Sciatic nerve (tissue), 2 donors: Measurements from ENCODE around the gene PRXL2B. TPM values are rescaled to one million over a fixed set of nuclear protein-coding genes. Genes with fewer than 3 reads are reported as not detected.
A peak's percentile ranks its signal among the peaks of the same experiment; 100 is the strongest.

Source experiments
- ATAC-seq: fragments of 200-7000 bp; cut with Tn5 transposase; one replicate; pipeline ENCODE4 v1.9.1; 2020; ENCODE audit warnings: mild to moderate bottlenecking, moderate library complexity
- DNase-seq: peaks from one replicate; pipeline ENCODE4 v3.0.0-alpha.2; 2020; ENCODE audit warnings: low spot score
- intact Hi-C: fragments of 100-400 bp; cut with DNase I; formaldehyde crosslinking; loops from one replicate; pipeline ENCODE4 v1.14.2; 2022
- total RNA-seq: library from RNA; stranded (reverse); fragmentation: NEBNext Ultra II Directional; extraction: Animal tissue kit (Norgen Biotek cat#: 25700); gene quantifications from one replicate; pipeline ENCODE4 v1.2.1, GENCODE V29; 2021
- donor health status: DM: no; HTN: no; CAD: no.
- donor health status: DM: no; HTN: no; CAD: no.

Gene PRXL2B
- total RNA-seq: 23.9 TPM

DNA sequence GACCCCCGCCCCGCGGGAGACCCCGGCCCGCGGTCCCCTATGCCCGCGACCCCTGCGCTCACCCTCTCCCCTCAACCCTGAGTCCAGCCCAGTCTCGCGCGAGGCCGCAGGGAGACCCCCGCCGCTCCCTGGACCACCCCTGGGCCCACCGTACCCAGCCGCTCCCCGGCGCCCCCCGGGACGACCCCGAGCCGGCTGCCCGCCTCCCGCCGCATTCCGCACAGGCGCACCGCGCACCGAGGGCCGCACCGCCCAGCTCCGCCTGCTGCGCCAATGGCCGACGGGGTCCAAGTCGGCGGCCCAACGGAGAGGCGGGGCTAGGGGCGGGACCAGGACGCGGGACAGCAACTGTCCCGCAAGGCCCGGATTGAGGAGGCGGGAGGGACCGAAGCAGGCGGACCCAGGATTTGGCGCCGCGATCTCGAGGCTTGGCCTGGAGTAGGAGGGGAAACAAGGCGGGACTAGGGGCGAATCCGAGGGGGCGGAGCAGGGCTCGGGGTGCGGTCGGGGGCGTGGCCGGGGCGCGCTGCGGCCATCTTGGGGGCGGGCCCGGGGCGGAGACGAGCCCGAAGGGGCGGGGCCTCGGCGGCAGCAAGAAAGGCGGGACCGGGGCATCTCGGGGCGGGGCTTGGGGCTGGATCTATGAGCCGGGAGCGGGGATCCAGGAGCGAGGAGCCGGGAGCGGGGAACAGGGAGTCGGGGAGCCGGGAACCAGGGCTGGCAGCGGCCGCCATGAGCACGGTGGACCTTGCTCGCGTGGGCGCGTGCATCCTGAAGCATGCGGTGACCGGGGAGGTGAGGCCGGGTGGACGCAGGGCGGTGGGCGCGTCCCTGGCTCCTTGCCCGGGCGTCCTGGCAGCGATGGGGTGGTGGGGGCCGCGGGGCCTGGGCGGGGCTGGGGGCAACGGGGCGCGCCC, at the start of gene PRXL2B:
Gene PRXL2B (plus strand): TSS at position 624 of the 917 bp plus-strand sequence. CDS start 109 bp downstream, at position 733.
- ATAC-seq (peak; percentile 94), DNase-seq (peak; percentile 100)
- intact Hi-C loops: no loop called here

DNA sequence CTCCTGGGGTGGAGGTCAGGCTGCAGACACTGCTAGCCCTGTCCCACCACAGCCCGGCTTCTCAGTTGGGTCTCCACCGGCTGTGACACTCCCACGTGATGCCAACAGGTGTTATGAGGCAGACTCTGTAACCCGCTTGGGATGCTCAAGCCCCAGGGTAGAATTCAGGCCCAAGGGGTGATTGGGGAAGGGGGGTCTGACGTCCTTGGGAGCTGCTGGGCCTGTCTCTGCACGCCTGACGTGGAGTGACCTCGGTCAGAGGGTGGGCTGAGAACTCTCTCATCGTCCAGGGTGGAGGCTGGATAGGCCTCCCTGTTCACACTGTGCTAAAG, 48.8 kb upstream of the PRXL2B start:
- intact Hi-C loops: loop anchor here (10.0 kb wide), 1 partner anchor 353 kb away; no protein-coding TSS in a partner anchor
- ATAC-seq: no peak
- no peak for DNase-seq

GRCh38 chr1:2538376-2538775, 48.2 kb upstream of the PRXL2B start:
- intact Hi-C loops: loop anchor here (10.0 kb wide), 1 partner anchor 354 kb away; no protein-coding TSS in a partner anchor
- no peak for ATAC-seq
- DNase-seq: no peak

DNA sequence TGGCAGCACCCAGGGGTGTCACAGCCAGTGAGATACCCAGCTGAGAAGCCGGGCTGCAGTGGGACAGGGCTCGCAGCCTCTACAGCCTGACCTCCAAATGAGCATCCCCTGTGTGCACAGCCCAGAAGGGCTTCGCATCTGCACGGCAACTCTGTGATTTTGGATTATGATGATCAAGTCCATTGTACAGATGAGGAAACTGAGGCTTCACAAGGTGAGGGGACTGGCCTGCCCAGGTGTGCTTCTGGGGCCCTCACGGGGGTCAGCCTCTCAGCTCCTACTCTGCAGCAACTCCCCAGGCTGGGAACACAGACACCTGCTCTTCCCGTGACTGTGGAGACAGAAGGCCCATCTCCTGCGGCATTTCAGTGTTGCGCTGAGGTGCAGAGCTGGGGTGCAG, 47.7 kb upstream of the PRXL2B start:
- no peak for DNase-seq
- ATAC-seq: no peak
- intact Hi-C loops: loop anchor here (10.0 kb wide), 1 partner anchor 354 kb away; no protein-coding TSS in a partner anchor

DNA sequence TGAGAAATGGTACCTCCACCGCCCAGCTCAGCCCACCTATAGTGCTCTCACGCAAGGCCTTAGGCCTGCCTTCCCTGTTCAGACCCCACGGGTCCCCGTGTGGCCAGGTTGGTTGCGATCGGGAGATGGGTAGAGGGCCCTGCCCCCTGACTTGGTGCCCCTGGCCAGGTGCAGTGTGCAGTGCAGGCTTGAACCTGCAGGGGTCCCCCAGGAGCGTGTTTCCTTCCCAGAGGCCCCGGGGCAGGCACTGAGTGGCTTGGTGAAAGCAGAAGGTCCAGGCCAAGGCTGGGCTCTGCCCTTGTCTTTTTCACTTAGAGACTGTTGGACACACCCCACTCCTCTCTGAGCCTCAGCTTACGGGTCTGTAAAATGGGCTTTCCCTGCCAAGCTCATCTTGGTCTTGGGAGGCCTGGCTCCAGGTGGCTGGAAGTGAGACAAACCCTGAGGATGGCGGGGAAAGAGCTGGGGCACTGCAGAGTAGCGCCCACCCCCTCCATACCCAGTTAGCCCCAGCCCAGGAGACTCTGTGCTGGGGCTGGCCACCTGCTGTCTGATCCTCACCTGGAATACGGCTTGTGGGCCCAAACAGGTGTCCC, 47.2 kb upstream of the PRXL2B start:
- ATAC-seq: no peak
- intact Hi-C loops: loop anchor here (10.0 kb wide), 1 partner anchor 355 kb away; no protein-coding TSS in a partner anchor
- DNase-seq: no peak

DNA sequence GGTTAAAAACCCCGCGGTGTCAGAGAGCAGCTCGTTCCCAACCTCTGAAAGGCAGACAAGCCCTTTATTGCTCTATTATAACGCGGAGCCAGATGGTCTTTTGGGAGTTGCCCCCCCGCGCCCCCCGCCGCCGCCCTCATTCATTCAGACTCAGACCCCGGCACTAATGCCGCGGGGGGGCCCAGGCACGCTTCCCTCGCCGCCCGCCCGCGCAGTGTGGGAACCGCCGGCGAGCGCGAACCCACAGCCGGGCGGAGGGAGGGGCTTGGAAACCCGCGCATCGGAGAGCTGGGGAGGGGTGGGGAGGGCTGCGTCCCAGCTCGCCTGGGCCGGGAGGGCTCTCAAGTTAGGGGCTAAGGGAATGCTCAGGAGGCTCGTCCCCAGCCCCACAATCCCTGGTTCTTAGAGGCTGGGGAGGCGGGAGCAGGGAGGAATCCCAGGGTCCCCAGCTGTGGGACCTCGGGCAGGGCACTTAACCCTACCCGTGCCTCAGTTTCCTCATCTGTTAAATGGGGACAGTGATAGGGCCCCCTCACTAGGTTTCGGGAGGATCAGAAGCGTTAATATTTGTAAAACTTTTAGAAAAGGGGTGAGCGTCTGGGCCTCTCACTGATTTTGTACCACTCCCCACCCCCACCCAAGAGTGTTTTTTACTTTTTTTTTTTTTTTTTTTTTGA, 45.6 kb upstream of the PRXL2B start:
- DNase-seq: no peak
- intact Hi-C loops: no loop called here
- no peak for ATAC-seq

GRCh38 chr1:2541619-2542245, 44.8 kb upstream of the PRXL2B start:
- ATAC-seq (no peak), DNase-seq (no peak)
- intact Hi-C loops: no loop called here

DNA sequence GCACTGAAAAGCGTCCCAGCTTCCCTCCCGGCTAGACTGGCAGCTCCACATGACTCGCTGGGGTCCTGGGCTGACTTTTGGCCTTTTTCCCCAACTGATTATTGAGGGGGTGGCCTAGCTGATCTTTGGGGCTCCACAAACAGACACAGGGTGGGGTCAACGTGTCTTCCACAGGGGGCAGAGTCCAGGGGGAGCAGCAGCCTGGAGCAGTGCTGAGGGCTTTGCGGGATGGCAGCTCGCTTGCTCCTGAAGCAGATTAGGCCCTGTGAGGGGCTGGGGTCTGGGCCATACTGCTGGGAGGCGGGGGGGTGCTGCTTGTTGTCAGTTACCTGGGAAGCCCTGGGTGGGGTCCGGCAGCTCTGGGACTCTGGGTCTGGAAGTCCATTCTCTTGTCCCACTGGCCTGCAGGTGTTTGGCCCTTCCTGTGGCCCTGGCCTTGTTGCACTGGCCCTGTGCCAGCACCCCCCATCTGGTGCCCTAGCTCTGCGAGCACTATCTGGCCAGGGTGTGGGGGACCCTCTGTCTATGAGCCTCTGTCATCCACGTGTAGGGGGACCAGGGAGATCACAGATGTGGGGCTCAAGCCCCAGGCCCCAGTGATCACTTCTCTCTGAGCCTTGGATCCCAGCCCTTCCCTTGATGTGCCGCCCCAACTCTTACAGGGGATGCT, 44.2 kb upstream of the PRXL2B start:
- intact Hi-C loops: no loop called here
- ATAC-seq: no peak
- DNase-seq: no peak

- no peak for ATAC-seq
- DNase-seq: no peak
- intact Hi-C loops: no loop called here
These were observed 43.0 kb upstream of the PRXL2B start for GRCh38 chr1:2543543-2544092.

- ATAC-seq: no peak
- DNase-seq: no peak
- intact Hi-C loops: no loop called here
These were observed 42.3 kb upstream of the PRXL2B start for GRCh38 chr1:2544093-2544874.

- ATAC-seq: no peak
- intact Hi-C loops: loop anchor here (1.0 kb wide), 1 partner anchor 68 kb away; no protein-coding TSS in a partner anchor
- no peak for DNase-seq
These were observed 41.5 kb upstream of the PRXL2B start for GRCh38 chr1:2544875-2545640.

DNA sequence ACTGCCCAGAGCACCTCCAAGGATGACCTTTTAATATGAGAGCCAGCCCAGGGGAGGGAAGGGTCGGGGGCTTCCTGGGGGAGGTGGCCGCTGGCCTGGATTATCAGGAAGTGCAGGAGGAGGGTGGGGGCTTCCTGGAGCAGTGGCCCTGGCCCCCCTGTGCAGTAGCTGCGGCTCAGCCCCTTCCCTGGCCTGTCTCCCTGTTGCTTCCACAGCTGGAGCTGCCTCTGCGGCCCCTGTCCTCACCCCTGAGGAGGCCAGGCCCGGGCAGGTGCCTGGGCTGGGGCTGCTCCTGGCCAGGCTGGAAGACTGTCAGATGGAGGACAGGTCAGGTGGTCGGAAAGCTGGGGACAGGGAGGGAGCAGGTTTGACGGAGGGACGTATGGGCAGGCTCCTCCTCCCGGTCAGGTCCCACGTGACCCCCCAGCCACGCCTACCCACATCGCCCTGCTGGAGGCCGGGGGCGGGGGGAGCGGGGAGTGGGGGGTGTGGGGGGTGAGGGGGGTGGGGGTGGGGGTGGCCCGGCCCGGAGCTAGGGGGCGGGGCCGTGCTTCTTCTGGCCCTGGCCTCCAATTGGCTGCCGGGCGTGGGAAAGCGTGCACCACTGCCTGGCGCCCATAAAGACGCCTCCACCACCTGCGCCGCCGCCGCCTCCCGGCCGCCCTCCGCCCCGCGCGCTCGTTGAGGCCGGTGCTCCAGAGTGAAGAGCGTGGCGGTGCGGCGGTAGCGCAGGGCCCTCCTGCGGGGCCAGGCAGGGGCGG, 40.6 kb upstream of the PRXL2B start:
- DNase-seq (peak; percentile 92), ATAC-seq (peak; percentile 65)
- intact Hi-C loops: loop anchor here (1.0 kb wide), 1 partner anchor 69 kb away; no protein-coding TSS in a partner anchor

- peak; percentile 73 for ATAC-seq
- DNase-seq: peak; percentile 88
- intact Hi-C loops: no loop called here
These were observed 39.9 kb upstream of the PRXL2B start for GRCh38 chr1:2546515-2547209.

DNA sequence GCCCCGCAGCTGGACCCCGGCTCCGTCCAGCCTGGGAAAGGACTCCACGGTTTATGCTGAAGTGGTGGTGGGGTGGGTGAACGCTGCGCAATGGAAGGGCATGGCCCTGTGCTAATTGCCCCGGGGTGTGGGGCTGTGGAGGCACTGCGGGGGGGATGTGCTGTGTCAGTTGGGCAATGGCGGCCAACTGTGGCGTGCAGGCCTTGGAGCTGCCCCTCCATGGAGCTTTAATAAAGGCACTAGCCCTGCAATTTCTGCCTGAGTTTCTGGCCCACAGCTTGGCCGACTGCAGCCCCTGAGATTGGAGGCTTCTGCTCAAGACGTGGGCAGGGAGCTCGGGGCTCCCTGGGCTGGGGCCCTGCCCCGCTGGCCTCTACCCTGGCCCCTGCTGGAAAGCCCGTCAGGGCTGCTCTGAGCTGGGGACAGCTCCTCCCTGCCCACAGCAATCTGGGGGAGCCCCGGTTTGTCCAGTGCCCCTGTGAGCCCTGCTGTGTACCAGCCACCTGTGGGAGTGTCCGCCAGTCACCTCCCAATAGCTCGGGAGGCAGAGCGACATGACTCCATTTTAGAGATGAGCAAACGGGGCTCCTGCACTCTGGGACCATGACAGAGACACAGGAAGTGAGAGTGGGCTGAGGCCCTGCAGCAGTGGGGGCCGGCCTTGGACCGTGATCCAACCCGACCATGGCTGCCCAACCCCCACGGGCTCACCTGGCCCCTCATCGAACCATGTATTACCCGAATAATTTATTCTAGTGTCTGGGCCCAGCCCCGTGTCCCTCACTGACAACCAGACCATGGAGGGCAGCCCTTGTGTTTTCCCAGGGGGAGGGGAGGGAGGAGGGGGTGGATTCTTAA, 39.1 kb upstream of the PRXL2B start:
- no peak for DNase-seq
- intact Hi-C loops: loop anchor here (2.0 kb wide), 1 partner anchor 133 kb away; no protein-coding TSS in a partner anchor
- ATAC-seq: no peak
